AG10803 (cell line): ENCODE measurements around the gene CYFIP2.

Source experiments
- DNase-seq: peaks from one replicate; pipeline ENCODE4 v3.0.0; 2010; ENCODE audit warnings: low read depth
- H3K4me3 ChIP-seq: 2 replicates; pipeline ENCODE4 v1.5.1; 2011; ENCODE audit warnings: mild to moderate bottlenecking, low read length, control low read depth
- TF ChIP-seq, protein P1 (sequence below): conservative IDR thresholded peaks from 2 replicates; pipeline ENCODE4 v1.5.1; 2011; ENCODE audit warnings: mild to moderate bottlenecking, low read length, control low read depth, inconsistent platforms

The CYFIP2 gene

DNA sequence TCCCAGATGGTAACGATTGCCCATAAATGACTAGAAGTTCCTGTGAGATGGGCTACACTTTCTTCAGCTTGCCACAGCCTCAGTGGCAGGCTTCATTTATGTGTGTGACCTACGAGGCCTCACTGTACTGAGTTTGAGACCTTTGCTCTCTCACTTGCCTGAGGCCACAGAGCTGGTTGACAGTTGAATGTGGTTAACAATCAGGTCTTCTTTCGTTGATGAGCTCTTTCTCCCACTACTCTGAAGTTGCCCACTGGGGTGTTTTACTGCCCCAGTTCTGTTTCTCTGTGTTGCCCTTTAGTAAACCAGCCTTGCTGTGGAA, 70.5 kb downstream of the CYFIP2 start:
- no peak overlapping the region for H3K4me3 ChIP-seq
- no peak for DNase-seq
- TF ChIP-seq, protein P1, sequence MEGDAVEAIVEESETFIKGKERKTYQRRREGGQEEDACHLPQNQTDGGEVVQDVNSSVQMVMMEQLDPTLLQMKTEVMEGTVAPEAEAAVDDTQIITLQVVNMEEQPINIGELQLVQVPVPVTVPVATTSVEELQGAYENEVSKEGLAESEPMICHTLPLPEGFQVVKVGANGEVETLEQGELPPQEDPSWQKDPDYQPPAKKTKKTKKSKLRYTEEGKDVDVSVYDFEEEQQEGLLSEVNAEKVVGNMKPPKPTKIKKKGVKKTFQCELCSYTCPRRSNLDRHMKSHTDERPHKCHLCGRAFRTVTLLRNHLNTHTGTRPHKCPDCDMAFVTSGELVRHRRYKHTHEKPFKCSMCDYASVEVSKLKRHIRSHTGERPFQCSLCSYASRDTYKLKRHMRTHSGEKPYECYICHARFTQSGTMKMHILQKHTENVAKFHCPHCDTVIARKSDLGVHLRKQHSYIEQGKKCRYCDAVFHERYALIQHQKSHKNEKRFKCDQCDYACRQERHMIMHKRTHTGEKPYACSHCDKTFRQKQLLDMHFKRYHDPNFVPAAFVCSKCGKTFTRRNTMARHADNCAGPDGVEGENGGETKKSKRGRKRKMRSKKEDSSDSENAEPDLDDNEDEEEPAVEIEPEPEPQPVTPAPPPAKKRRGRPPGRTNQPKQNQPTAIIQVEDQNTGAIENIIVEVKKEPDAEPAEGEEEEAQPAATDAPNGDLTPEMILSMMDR, result no peak

DNA sequence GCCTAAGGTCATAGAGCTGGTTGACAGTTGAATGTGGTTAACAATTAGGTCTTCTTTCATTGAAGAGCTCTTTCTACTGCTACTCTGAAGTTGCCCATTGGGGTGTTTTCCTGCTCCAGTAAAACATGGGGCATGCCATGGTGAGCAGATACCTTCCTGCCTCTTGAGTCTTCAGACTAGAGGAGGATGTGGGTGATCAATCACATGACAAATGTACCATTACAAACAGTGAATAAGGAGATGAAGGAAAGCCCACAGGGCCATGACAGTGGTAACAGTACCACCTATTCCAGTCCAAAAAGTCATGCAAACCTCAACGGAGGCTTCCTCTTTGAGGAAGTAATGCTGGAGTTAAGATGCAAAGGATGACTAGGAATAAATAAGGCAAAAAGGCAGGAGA, 73.5 kb downstream of the CYFIP2 start:
- no peak overlapping the region for H3K4me3 ChIP-seq
- DNase-seq, result no peak
- TF ChIP-seq, protein P1, result no peak

DNA sequence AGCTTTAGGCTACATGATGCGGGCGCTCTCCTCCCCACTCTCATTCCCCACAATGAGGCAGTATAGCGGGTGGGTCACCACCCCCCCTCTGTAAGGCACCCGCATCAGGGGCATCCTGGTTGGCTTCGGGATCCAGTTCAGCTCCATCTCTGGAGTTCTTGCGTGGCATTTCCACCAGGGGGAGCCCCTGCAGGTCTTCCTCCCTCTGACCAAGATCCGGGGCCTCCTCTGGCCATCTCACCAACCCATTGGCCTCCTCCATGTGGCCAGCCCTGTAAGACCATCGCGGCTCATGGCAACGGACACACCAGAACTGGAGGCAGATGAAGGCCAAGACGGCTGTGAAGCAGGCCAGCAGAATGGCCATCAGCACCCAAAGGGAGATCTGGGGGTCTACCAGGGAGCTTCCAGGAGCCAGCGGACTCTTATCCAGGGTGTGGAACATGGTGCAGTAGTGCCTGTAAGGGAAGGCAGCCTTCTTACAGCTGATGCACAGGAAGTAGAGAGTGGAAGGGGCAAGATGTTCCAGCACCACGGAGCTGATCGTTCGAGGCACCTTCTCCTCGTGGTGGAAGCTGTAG, 77.0 kb downstream of the CYFIP2 start:
- TF ChIP-seq, protein P1, result peak; percentile 61
- no peak overlapping the region for H3K4me3 ChIP-seq
- peak; percentile 25 for DNase-seq

DNA sequence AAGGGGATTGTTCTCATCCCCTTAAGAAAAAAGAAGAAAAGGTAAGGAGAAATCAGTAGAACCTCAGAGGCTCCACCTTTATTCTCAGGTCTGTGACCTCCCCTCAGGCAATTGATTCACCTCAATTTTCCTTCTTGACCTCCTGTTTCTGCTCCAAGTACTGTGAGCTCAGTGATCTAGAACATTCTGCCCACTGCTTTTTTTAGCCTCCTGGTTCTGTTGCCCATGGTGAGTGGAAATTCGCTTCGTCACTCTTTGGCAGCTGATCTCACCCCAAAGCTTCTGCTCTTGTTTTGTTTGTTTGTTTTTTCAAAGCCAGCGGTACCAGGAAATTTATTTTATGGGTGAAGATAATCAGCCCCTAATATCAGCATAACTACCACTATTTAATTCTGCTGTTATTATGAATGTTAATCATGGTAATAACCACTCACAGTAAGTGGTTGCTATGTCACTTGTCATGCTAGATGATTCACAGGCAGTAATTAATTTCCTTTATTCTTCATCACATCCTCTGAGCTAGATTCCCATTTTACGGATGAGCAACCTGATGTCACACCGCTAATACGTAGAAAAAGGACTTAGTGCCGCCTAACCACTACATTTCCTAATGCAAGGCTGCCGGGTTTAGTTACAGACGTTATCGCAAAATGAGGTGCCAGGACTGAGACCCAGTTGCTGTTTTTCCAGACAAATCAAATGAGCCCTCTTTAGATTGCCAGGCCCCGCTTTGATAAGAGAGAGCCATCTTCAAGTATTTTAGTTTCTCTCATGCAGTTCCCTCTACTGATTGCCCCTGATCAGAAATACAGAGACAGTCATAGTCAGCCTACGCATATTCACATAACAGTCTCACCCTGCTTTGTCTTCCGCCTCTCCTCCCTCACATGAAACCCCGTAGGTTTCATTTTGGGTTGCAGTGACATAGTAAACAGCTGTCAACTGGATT, 78.2 kb downstream of the CYFIP2 start:
- peak; percentile 19 for DNase-seq
- H3K4me3 ChIP-seq, result no peak overlapping the region
- TF ChIP-seq, protein P1, result no peak

DNA sequence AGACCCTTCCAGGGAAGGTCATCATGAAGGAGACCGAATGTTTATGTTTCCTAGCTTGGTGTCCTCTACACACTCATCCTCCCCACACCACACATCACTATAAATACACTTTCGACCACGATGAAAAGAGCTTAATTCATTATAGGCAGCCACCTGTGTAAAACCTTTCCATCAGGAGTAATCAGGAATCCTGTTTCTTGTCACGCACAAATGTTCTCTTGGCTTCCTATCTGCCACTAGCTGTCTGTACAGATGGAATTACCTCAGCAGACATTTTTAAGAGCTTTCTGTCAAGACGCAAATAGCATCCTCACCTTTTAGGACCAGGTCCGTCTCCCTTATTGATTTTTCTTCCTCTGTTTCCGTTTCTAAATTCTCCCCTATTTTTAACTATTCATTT, 79.1 kb downstream of the CYFIP2 start:
- no peak overlapping the region for H3K4me3 ChIP-seq
- no peak for DNase-seq
- TF ChIP-seq, protein P1, result no peak

DNA sequence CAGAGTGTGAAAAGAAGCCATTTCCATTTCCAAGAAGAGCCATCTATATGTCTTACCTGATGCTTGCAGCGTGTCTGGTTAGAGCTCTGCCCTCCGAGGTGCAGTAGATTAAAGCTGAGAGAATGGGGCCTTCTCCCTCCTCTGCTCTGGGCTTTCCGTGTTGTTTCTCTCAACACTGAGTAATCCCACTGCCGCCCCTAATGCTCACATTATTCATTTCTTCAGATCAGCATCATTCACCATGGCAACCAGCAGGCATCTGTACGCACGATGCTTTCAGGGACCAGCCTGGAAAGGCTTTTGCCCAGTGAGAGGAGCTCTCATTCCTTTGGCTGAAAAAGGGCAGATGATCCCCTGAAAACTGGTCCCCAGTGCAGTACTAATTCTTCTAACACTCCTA, 79.6 kb downstream of the CYFIP2 start:
- H3K4me3 ChIP-seq, result no peak overlapping the region
- TF ChIP-seq, protein P1, result no peak
- DNase-seq, result no peak
